ENCODE results near the gene C2CD4D. TPM values are rescaled to one million over a fixed set of nuclear protein-coding genes. Genes with fewer than 3 reads are reported as not detected.

C2CD4D gene
- polyA plus RNA-seq, 1 donor (not counting 4 experiments of a cell fraction or from before 2014, with no cell fraction given), result 0.05 TPM

DNA sequence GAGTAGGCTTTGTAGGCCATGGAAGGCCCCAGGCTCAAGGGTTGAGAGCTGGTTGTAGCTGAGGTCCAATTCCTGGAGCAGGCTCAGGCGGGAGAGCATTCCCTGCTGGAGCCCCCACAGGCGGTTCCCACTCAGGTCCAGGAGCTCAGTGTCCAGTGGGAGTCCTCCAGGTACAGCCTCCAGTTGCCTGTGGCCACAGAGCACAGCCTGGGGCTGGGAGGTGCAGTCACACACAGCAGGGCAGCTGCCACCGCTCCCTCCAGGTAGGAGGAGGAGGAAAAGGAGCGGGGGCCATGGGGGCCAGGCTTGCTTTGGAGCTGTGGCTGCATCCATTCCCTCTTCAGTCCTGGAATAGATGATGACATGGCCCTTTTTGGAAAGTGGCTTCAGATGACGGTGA, 37.2 kb downstream of the C2CD4D start:
- FAIRE-seq (no peak), DNase-seq (ENCODE audit: low read depth, low spot score) (no peak)
- H2AFZ ChIP-seq (ENCODE audit: control insufficient read depth, low read length), result no peak overlapping the region
- dilution Hi-C loops (cut with MboI; ENCODE audit: extremely low pct_ligation_motif_present, low sequenced_read_pairs), result no loop called here
- H3K4me2 ChIP-seq (ENCODE audit: control insufficient read depth, extremely low read depth, insufficient read depth, low read depth, low read length), result no peak overlapping the region
- peaks cover 8% of the 10 kb centered on the region for H3K4me1 ChIP-seq (ENCODE audit: control insufficient read depth, extremely low read depth, insufficient read depth, low read length)
- peaks cover 48% of the 10 kb centered on the region for H3K27me3 ChIP-seq (ENCODE audit: control insufficient read depth, extremely low read depth, insufficient read depth, low read length)
- no peaks in the 10 kb centered on the region for H4K20me1 ChIP-seq (ENCODE audit: control insufficient read depth, extremely low read depth, insufficient read depth, low read length)
- no peak overlapping the region for H3K9ac ChIP-seq (ENCODE audit: control insufficient read depth, extremely low read depth, insufficient read depth, low read length)
- no peaks in the 10 kb centered on the region for H3K9me3 ChIP-seq (ENCODE audit: control insufficient read depth, low read depth, low read length)
- H3K4me3 ChIP-seq (ENCODE audit: control insufficient read depth in 2 of 3, extremely low read depth in 1 of 3, insufficient read depth in 2 of 3, low read depth in 1 of 3, low read length in 3 of 3), result no peak overlapping the region
- no peak overlapping the region for H3K27ac ChIP-seq (ENCODE audit: control insufficient read depth, insufficient read depth, low read length)
- H3K36me3 ChIP-seq (ENCODE audit: control insufficient read depth in 2 of 2, extremely low read depth in 1 of 2, insufficient read depth in 2 of 2, low read length in 2 of 2), result no peaks in the 10 kb centered on the region
- no peaks in the 10 kb centered on the region for H3K9me1 ChIP-seq (ENCODE audit: control insufficient read depth, extremely low read depth, insufficient read depth, low read length)
- no peaks in the 10 kb centered on the region for H3K79me2 ChIP-seq (ENCODE audit: control insufficient read depth, insufficient read depth, low read length)
- TF ChIP-seq, protein P1, sequence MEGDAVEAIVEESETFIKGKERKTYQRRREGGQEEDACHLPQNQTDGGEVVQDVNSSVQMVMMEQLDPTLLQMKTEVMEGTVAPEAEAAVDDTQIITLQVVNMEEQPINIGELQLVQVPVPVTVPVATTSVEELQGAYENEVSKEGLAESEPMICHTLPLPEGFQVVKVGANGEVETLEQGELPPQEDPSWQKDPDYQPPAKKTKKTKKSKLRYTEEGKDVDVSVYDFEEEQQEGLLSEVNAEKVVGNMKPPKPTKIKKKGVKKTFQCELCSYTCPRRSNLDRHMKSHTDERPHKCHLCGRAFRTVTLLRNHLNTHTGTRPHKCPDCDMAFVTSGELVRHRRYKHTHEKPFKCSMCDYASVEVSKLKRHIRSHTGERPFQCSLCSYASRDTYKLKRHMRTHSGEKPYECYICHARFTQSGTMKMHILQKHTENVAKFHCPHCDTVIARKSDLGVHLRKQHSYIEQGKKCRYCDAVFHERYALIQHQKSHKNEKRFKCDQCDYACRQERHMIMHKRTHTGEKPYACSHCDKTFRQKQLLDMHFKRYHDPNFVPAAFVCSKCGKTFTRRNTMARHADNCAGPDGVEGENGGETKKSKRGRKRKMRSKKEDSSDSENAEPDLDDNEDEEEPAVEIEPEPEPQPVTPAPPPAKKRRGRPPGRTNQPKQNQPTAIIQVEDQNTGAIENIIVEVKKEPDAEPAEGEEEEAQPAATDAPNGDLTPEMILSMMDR (optimal IDR thresholded peaks at IDR 0.05 in 1 of 3, IDR thresholded peaks at IDR 0.05 in 1 of 3, conservative IDR thresholded peaks at IDR 0.05 in 1 of 3; ENCODE audit: extremely low read depth in 1 of 3, insufficient read depth in 2 of 3, low read length in 3 of 3), result no peak
- TF ChIP-seq EZH2 (IDR thresholded peaks at IDR 0.05; ENCODE audit: low read length), result no peak

DNA sequence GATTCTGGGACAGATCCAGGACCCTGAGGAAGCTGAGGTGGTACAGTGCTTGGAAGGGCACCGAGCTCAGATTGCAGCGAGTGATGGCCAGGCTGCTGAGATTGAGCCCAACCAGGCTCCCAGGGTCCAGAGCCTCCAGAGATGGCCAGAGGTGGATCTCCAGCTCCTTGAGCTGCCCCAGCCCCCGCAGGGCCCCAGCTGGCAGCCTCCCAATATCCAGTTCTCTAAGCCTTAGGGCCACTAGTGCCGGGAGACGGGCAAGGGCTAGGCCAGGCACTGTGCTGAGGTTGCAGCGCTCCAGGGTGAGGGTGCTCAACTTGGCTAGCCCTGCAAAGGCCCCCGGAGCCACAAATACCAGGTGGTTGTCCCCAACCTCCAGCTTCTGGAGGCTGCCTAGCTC, 37.8 kb downstream of the C2CD4D start:
- Histone ChIP-seq H3K4me3 (ENCODE audit: control insufficient read depth in 2 of 3, extremely low read depth in 1 of 3, insufficient read depth in 2 of 3, low read depth in 1 of 3, low read length in 3 of 3) (no peak overlapping the region), H3K4me2 (ENCODE audit: control insufficient read depth, extremely low read depth, insufficient read depth, low read depth, low read length) (no peak overlapping the region), H3K27me3 (ENCODE audit: control insufficient read depth, extremely low read depth, insufficient read depth, low read length) (peaks cover 43% of the 10 kb centered on the region), H4K20me1 (ENCODE audit: control insufficient read depth, extremely low read depth, insufficient read depth, low read length) (no peaks in the 10 kb centered on the region), H3K4me1 (ENCODE audit: control insufficient read depth, extremely low read depth, insufficient read depth, low read length) (peaks cover 8% of the 10 kb centered on the region), H3K9me1 (ENCODE audit: control insufficient read depth, extremely low read depth, insufficient read depth, low read length) (no peaks in the 10 kb centered on the region), H3K27ac (ENCODE audit: control insufficient read depth, insufficient read depth, low read length) (no peak overlapping the region), H3K9ac (ENCODE audit: control insufficient read depth, extremely low read depth, insufficient read depth, low read length) (no peak overlapping the region), H3K9me3 (ENCODE audit: control insufficient read depth, low read depth, low read length) (no peaks in the 10 kb centered on the region), H3K79me2 (ENCODE audit: control insufficient read depth, insufficient read depth, low read length) (no peaks in the 10 kb centered on the region), H3K36me3 (ENCODE audit: control insufficient read depth in 2 of 2, extremely low read depth in 1 of 2, insufficient read depth in 2 of 2, low read length in 2 of 2) (no peaks in the 10 kb centered on the region), H2AFZ (ENCODE audit: control insufficient read depth, low read length) (no peak overlapping the region)
- DNase-seq (ENCODE audit: low read depth, low spot score) (no peak), FAIRE-seq (no peak)
- TF ChIP-seq, protein P1 (optimal IDR thresholded peaks at IDR 0.05 in 1 of 3, IDR thresholded peaks at IDR 0.05 in 1 of 3, conservative IDR thresholded peaks at IDR 0.05 in 1 of 3; ENCODE audit: extremely low read depth in 1 of 3, insufficient read depth in 2 of 3, low read length in 3 of 3), result no peak
- no peak for TF ChIP-seq EZH2 (IDR thresholded peaks at IDR 0.05; ENCODE audit: low read length)
- dilution Hi-C loops (cut with MboI; ENCODE audit: extremely low pct_ligation_motif_present, low sequenced_read_pairs), result no loop called here
